Measurements from ENCODE around the gene RORC. TPM values are rescaled to one million over a fixed set of nuclear protein-coding genes. Genes with fewer than 3 reads are reported as not detected.
A peak's percentile ranks its signal among the peaks of the same experiment; 100 is the strongest.

The RORC gene
- total and polyA plus RNA-seq, 4 donors = 0.10 to 1.6 (median 0.24) TPM; not detected in 1

GRCh38 chr1:151825751-151826660, 5.6 kb downstream of the RORC start:
- no peak overlapping the region for H3K4me3 ChIP-seq (ENCODE audit: low read length in 2 of 2)
- DNase-seq (no peak), ATAC-seq (ENCODE audit: low FRiP score) (no peak)
- no peaks in the 10 kb centered on the region for H3K27me3 ChIP-seq (ENCODE audit: control insufficient read depth in 1 of 2, insufficient read depth in 2 of 2, low read length in 1 of 2)
- H3K4me1 ChIP-seq (ENCODE audit: control insufficient read depth in 1 of 2, insufficient read depth in 2 of 2, low read length in 2 of 2) = no peaks in the 10 kb centered on the region
- no peaks in the 10 kb centered on the region for H3K36me3 ChIP-seq (ENCODE audit: control insufficient read depth in 1 of 2, insufficient read depth in 2 of 2, low read length in 1 of 2)
- H3K9me3 ChIP-seq (ENCODE audit: control insufficient read depth, low read length) = no peaks in the 10 kb centered on the region
- WGBS, 2 donors = 51 to 53% methylated on average over 21 of the region's 21 CpGs
- intact Hi-C loops (cut with DNase I) = no loop called here
- H3K27ac ChIP-seq (ENCODE audit: low read depth in 1 of 2, low read length in 2 of 2) = no peak overlapping the region

DNA sequence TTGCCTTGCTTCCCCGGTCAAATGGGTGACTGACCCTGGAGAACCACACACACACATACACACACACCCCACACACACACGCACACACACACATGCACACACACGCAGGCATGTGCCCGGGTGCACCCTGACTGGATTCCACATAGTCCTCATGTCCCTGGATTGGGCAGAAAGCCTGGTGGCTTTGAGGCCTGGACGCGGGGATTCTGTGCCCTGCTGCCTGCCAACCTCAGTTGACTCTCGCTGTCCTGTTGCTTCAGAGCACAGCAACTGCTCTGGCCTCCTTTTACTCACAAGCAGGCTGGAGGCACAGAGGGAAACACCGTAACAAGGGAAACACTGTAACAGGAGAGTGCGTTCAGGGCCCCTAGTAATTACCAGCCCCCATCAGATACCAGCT, 6.4 kb downstream of the RORC start:
- DNase-seq = no peak
- no peak for ATAC-seq (ENCODE audit: low FRiP score)
- H3K4me1 ChIP-seq (ENCODE audit: control insufficient read depth in 1 of 2, insufficient read depth in 2 of 2, low read length in 2 of 2) = no peaks in the 10 kb centered on the region
- no peak overlapping the region for H3K4me3 ChIP-seq (ENCODE audit: low read length in 2 of 2)
- intact Hi-C loops (cut with DNase I) = no loop called here
- 78% methylated on average over 9 of the region's 9 CpGs for WGBS, 2 donors
- H3K36me3 ChIP-seq (ENCODE audit: control insufficient read depth in 1 of 2, insufficient read depth in 2 of 2, low read length in 1 of 2) = no peaks in the 10 kb centered on the region
- no peaks in the 10 kb centered on the region for H3K27me3 ChIP-seq (ENCODE audit: control insufficient read depth in 1 of 2, insufficient read depth in 2 of 2, low read length in 1 of 2)
- no peaks in the 10 kb centered on the region for H3K9me3 ChIP-seq (ENCODE audit: control insufficient read depth, low read length)
- no peak overlapping the region for H3K27ac ChIP-seq (ENCODE audit: low read depth in 1 of 2, low read length in 2 of 2)

- DNase-seq (no peak), ATAC-seq (ENCODE audit: low FRiP score) (no peak)
- intact Hi-C loops (cut with DNase I) = no loop called here
- Histone ChIP-seq H3K4me1 (ENCODE audit: control insufficient read depth in 1 of 2, insufficient read depth in 2 of 2, low read length in 2 of 2) (no peaks in the 10 kb centered on the region), H3K4me3 (ENCODE audit: low read length in 2 of 2) (no peak overlapping the region), H3K27ac (ENCODE audit: low read depth in 1 of 2, low read length in 2 of 2) (no peak overlapping the region), H3K9me3 (ENCODE audit: control insufficient read depth, low read length) (no peaks in the 10 kb centered on the region), H3K27me3 (ENCODE audit: control insufficient read depth in 1 of 2, insufficient read depth in 2 of 2, low read length in 1 of 2) (no peaks in the 10 kb centered on the region), H3K36me3 (ENCODE audit: control insufficient read depth in 1 of 2, insufficient read depth in 2 of 2, low read length in 1 of 2) (no peaks in the 10 kb centered on the region)
- 74 to 81% methylated on average over 8 of the region's 8 CpGs for WGBS, 2 donors
Measured at GRCh38 chr1:151823175-151823574, 8.4 kb downstream of the RORC start.

GRCh38 chr1:151822404-151822803, 9.2 kb downstream of the RORC start:
- ATAC-seq (ENCODE audit: low FRiP score) = no peak
- intact Hi-C loops (cut with DNase I) = no loop called here
- no peaks in the 10 kb centered on the region for H3K4me1 ChIP-seq (ENCODE audit: control insufficient read depth in 1 of 2, insufficient read depth in 2 of 2, low read length in 2 of 2)
- no peak overlapping the region for H3K4me3 ChIP-seq (ENCODE audit: low read length in 2 of 2)
- H3K27me3 ChIP-seq (ENCODE audit: control insufficient read depth in 1 of 2, insufficient read depth in 2 of 2, low read length in 1 of 2) = no peaks in the 10 kb centered on the region
- H3K36me3 ChIP-seq (ENCODE audit: control insufficient read depth in 1 of 2, insufficient read depth in 2 of 2, low read length in 1 of 2) = no peaks in the 10 kb centered on the region
- no peak overlapping the region for H3K27ac ChIP-seq (ENCODE audit: low read depth in 1 of 2, low read length in 2 of 2)
- 50 to 56% methylated on average over 7 of the region's 7 CpGs for WGBS, 2 donors
- no peaks in the 10 kb centered on the region for H3K9me3 ChIP-seq (ENCODE audit: control insufficient read depth, low read length)
- no peak for DNase-seq

GRCh38 chr1:151820940-151821339, 10.7 kb downstream of the RORC start:
- WGBS, 2 donors = 29 to 40% methylated on average over 2 of the region's 2 CpGs
- no peak for ATAC-seq (ENCODE audit: low FRiP score)
- H3K4me3 ChIP-seq (ENCODE audit: low read length in 2 of 2) = no peak overlapping the region
- intact Hi-C loops (cut with DNase I) = no loop called here
- DNase-seq = no peak
- H3K9me3 ChIP-seq (ENCODE audit: control insufficient read depth, low read length) = no peaks in the 10 kb centered on the region
- H3K36me3 ChIP-seq (ENCODE audit: control insufficient read depth in 1 of 2, insufficient read depth in 2 of 2, low read length in 1 of 2) = no peaks in the 10 kb centered on the region
- no peaks in the 10 kb centered on the region for H3K27me3 ChIP-seq (ENCODE audit: control insufficient read depth in 1 of 2, insufficient read depth in 2 of 2, low read length in 1 of 2)
- no peak overlapping the region for H3K27ac ChIP-seq (ENCODE audit: low read depth in 1 of 2, low read length in 2 of 2)
- no peaks in the 10 kb centered on the region for H3K4me1 ChIP-seq (ENCODE audit: control insufficient read depth in 1 of 2, insufficient read depth in 2 of 2, low read length in 2 of 2)

DNA sequence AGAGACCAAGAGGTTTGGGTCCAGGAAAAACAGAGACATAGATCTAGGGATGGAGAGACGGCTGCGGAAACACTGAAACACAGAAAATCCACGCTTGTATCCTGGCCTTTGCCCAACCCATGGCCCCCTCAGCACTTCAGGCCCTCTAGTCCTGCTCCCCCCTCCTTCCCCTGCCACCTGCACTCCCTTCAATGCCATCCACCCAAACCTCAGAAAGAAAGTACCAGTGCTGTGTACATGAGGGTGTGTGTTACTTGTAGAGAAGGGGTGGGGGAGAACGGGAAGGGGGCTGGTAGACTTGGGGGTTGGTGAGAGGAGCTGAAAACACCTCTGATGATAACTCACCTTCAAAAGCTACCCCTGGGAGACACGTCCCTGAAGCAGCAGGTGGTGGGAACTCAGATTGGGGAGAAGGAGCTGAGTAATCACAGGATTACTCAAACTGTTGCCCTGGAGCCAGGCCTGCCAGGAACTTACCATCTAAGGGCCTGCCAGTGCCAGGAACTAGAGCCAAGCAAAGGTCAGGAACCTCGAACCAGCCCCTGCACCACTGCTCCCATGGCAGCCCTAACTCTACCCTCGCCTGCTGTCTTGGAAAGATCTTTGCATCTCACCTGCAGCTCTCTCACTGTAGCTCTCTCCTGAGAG, 11.5 kb downstream of the RORC start:
- H3K27ac ChIP-seq (ENCODE audit: low read depth in 1 of 2, low read length in 2 of 2) = no peak overlapping the region
- no peak overlapping the region for H3K4me3 ChIP-seq (ENCODE audit: low read length in 2 of 2)
- intact Hi-C loops (cut with DNase I) = no loop called here
- no peaks in the 10 kb centered on the region for H3K4me1 ChIP-seq (ENCODE audit: control insufficient read depth in 1 of 2, insufficient read depth in 2 of 2, low read length in 2 of 2)
- WGBS, 2 donors = 75 to 78% methylated on average over 7 of the region's 7 CpGs
- no peaks in the 10 kb centered on the region for H3K27me3 ChIP-seq (ENCODE audit: control insufficient read depth in 1 of 2, insufficient read depth in 2 of 2, low read length in 1 of 2)
- no peaks in the 10 kb centered on the region for H3K9me3 ChIP-seq (ENCODE audit: control insufficient read depth, low read length)
- H3K36me3 ChIP-seq (ENCODE audit: control insufficient read depth in 1 of 2, insufficient read depth in 2 of 2, low read length in 1 of 2) = no peaks in the 10 kb centered on the region
- DNase-seq (no peak), ATAC-seq (ENCODE audit: low FRiP score) (no peak)

DNA sequence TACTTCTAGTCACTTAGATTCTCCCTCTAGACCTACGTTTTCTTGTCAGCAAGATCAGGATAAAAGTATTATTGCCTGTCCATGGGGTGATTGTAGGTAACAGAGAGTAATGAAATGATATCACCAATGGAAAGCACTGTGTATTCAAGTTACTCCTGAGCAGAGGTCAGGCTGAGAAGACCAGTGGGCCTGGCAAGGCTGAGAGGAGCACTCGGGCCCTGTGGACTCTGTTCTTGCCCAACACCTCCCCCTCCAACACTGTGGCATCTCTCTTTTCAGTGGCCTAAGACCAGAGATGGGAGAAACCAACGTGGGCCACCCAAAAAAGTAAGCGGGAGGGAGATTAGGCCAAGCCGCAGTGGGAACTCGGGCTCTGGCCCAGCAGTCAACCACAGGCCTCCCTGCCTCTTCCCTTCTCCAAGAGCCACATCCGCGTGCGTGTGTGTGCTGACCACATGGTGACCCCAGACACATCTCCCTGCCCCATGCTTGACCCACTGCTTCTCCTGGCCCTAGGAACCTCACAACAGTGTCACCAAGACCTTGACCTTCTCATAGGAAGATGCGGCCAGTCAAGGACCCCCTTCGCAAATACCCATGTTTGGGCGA, 12.3 kb downstream of the RORC start:
- no peaks in the 10 kb centered on the region for H3K9me3 ChIP-seq (ENCODE audit: control insufficient read depth, low read length)
- no peaks in the 10 kb centered on the region for H3K4me1 ChIP-seq (ENCODE audit: control insufficient read depth in 1 of 2, insufficient read depth in 2 of 2, low read length in 2 of 2)
- intact Hi-C loops (cut with DNase I) = no loop called here
- no peaks in the 10 kb centered on the region for H3K36me3 ChIP-seq (ENCODE audit: control insufficient read depth in 1 of 2, insufficient read depth in 2 of 2, low read length in 1 of 2)
- 86 to 89% methylated on average over 12 of the region's 12 CpGs for WGBS, 2 donors
- no peak for ATAC-seq (ENCODE audit: low FRiP score)
- H3K4me3 ChIP-seq (ENCODE audit: low read length in 2 of 2) = no peak overlapping the region
- DNase-seq = no peak
- H3K27ac ChIP-seq (ENCODE audit: low read depth in 1 of 2, low read length in 2 of 2) = no peak overlapping the region
- no peaks in the 10 kb centered on the region for H3K27me3 ChIP-seq (ENCODE audit: control insufficient read depth in 1 of 2, insufficient read depth in 2 of 2, low read length in 1 of 2)

DNA sequence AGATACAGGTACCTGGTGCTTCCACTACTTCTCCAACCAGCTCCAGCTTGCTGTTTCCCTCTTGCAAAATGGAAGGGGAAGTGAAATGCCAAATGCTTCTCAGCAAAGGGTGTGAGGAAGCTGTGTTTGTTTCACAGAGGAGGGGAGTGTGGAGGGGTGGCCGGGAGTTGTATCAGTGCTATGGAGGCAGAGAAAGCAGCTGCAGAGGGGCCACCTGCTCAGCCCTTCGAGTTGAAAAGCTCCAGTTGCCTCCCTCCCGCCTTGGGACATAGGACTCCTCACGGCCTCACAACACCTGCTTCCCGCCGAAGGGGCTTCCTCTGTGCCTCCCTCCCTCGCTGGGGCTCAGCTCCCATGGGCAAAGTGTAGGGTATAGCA, 14.3 kb downstream of the RORC start:
- 68 to 69% methylated on average over 7 of the region's 7 CpGs for WGBS, 2 donors
- Histone ChIP-seq H3K4me1 (ENCODE audit: control insufficient read depth in 1 of 2, insufficient read depth in 2 of 2, low read length in 2 of 2) (no peaks in the 10 kb centered on the region), H3K4me3 (ENCODE audit: low read length in 2 of 2) (no peak overlapping the region), H3K36me3 (ENCODE audit: control insufficient read depth in 1 of 2, insufficient read depth in 2 of 2, low read length in 1 of 2) (no peaks in the 10 kb centered on the region), H3K27me3 (ENCODE audit: control insufficient read depth in 1 of 2, insufficient read depth in 2 of 2, low read length in 1 of 2) (no peaks in the 10 kb centered on the region), H3K27ac (ENCODE audit: low read depth in 1 of 2, low read length in 2 of 2) (no peak overlapping the region), H3K9me3 (ENCODE audit: control insufficient read depth, low read length) (no peaks in the 10 kb centered on the region)
- intact Hi-C loops (cut with DNase I) = no loop called here
- ATAC-seq (ENCODE audit: low FRiP score) = no peak
- DNase-seq = peak in 1 of 2 donors; percentile 46

Measured in aorta (tissue), 5 donors.